Glutamatergic neuron (in vitro differentiated cells): ENCODE measurements around the gene MYL10. TPM values are rescaled to one million over a fixed set of nuclear protein-coding genes. Genes with fewer than 3 reads are reported as not detected.
A peak's percentile ranks its signal among the peaks of the same experiment; 100 is the strongest.
"Not testable (repeated sequence)": the region's sequence is repeated elsewhere in the genome, so short reads cannot be mapped to it uniquely, and the experiment has no call there.

ENCODE experiments used
- DNase-seq: peaks from one replicate; pipeline ENCODE4 v3.0.0; 2022
- H3K27ac Mint-ChIP-seq: one replicate; pipeline ENCODE4 v1.8.0; 2020; ENCODE audit warnings: mild to moderate bottlenecking, mixed read lengths, inconsistent platforms; ENCODE audit not compliant: unreplicated experiment
- H3K27me3 Mint-ChIP-seq: one replicate; pipeline ENCODE4 v1.8.0; 2020; ENCODE audit warnings: mild to moderate bottlenecking, moderate library complexity, mixed read lengths, inconsistent platforms; ENCODE audit not compliant: unreplicated experiment
- H3K36me3 Mint-ChIP-seq: one replicate; pipeline ENCODE4 v1.8.0; 2020; ENCODE audit warnings: mild to moderate bottlenecking, mixed read lengths, inconsistent platforms; ENCODE audit not compliant: unreplicated experiment
- H3K4me1 Mint-ChIP-seq: one replicate; pipeline ENCODE4 v1.8.0; 2020; ENCODE audit warnings: mild to moderate bottlenecking, low read depth, mixed read lengths, inconsistent platforms; ENCODE audit not compliant: unreplicated experiment
- H3K4me3 Mint-ChIP-seq: one replicate; pipeline ENCODE4 v1.8.0; 2020; ENCODE audit warnings: mild to moderate bottlenecking, mixed read lengths, inconsistent platforms; ENCODE audit not compliant: unreplicated experiment
- H3K9me3 Mint-ChIP-seq: one replicate; pipeline ENCODE4 v1.8.0; 2020; ENCODE audit warnings: mild to moderate bottlenecking, moderate library complexity, mixed read lengths, inconsistent platforms; ENCODE audit not compliant: unreplicated experiment
- total RNA-seq: library from RNA; stranded (reverse); fragmentation: NEBNext Ultra II Directional; extraction: Animal tissue kit (Norgen Biotek cat#: 25700); gene quantifications from one replicate; pipeline ENCODE4 v1.2.1, GENCODE V29; 2021; ENCODE audit not compliant: unreplicated experiment
- TF ChIP-seq, protein P1 (sequence below): fragments of 200-600 bp; sonication (generic); IDR thresholded peaks from one replicate; pipeline ENCODE4 v1.5.0; 2021; ENCODE audit not compliant: partially characterized antibody, unreplicated experiment

Gene MYL10
- total RNA-seq, 1 donor from 2014 or later: not detected

DNA sequence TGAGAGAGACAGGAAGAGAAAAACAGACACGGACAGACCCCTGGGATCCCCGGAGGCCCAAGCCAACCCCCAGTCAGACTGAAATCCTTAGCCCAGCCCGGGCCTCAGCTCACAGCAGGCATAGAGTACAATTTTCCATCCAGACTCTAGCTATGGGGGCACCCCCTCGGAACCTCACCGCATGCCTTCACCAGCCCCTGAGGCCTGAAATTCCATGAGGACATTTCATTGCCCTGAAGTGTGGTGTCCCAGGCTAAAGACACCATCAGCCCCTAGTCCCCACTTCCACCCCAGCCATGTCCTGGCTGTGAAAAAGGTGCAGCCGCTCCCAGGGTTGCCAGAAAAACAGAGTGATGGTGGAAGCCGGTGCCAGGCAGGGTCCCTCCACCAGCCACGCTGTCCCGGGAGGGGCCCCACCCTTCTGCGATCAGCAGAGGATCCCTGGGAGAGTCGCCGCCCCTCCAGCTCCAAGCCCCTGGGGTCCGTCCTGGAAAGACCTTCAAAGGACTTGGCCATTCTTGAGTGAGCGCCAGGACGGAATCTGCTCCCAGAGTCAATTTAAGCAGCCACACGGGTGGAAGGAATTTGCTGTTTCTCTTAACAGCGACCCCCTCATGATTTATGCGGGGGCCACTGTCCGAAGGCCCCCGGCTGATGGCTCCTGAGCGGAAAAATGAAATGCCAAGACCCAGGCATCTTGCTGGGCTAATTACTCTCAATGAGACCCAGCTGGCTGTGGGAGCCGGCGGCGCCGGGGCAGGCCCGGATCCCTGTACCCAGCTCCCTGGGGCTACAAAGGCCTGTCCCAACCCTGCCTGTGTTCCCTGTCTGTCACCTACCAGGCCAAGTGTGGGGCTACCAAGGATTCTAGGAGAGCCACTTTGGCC, 23.2 kb downstream of the MYL10 start:
- Mint-ChIP-seq H3K9me3 (peaks cover 3% of the 10 kb centered on the region), H3K27me3 (peaks cover 8% of the 10 kb centered on the region), H3K27ac (no peak overlapping the region), H3K4me3 (no peak overlapping the region), H3K36me3 (no peaks in the 10 kb centered on the region), H3K4me1 (no peaks in the 10 kb centered on the region)
- TF ChIP-seq, protein P1, sequence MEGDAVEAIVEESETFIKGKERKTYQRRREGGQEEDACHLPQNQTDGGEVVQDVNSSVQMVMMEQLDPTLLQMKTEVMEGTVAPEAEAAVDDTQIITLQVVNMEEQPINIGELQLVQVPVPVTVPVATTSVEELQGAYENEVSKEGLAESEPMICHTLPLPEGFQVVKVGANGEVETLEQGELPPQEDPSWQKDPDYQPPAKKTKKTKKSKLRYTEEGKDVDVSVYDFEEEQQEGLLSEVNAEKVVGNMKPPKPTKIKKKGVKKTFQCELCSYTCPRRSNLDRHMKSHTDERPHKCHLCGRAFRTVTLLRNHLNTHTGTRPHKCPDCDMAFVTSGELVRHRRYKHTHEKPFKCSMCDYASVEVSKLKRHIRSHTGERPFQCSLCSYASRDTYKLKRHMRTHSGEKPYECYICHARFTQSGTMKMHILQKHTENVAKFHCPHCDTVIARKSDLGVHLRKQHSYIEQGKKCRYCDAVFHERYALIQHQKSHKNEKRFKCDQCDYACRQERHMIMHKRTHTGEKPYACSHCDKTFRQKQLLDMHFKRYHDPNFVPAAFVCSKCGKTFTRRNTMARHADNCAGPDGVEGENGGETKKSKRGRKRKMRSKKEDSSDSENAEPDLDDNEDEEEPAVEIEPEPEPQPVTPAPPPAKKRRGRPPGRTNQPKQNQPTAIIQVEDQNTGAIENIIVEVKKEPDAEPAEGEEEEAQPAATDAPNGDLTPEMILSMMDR: no peak
- no peak for DNase-seq

DNA sequence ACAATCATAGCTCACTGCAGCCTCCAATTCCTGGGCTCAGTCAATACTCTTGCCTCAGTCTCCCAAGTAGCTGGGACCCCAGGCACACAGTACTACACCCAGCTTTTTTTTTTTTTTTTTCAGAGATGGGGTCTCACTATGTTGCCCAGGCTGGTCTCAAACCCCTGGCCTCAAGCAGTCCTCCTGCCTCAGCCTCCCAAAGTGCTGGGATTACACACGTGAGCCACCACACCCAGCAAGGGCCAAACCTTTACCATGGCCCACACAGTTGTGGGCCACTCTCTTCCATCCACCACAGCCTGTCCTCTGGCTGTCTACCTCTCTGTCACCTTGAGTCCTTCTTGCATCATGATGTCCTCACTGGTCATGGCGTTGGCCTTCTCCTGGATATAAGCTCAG, 24.2 kb downstream of the MYL10 start:
- not testable (repeated sequence) for H3K4me3 Mint-ChIP-seq, H3K27me3 Mint-ChIP-seq, H3K27ac Mint-ChIP-seq, DNase-seq, H3K4me1 Mint-ChIP-seq, H3K9me3 Mint-ChIP-seq, H3K36me3 Mint-ChIP-seq

DNA sequence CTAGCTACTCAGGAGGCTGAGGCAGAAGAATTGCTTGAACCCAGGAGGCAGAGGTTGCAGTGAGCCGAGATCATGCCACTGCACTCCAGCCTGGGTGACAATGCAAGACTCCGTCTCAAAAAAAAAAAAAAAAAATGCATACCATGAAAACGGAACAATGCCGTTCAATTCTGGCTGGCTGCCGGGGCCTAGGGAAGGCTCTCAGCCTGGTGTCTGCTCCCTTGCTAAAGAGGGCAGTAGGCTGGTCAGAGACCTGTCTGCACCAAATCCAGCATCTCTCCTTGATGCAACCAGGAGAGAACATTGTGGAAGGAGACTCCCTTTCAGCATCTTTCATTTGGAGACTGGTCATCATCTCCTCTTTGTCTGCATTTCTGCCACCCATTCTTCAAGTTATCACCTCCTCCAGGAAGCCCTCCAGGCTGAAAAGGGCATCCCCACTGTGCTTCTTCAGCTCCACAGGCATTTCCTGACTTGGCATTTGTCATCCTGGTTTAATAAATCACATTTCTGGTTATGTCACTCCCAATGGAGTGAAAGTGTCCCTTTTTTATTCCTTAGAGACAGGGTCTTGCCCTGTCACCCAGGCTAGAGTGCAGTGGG, 24.7 kb downstream of the MYL10 start:
- H3K9me3 Mint-ChIP-seq: peaks cover 4% of the 10 kb centered on the region

DNA sequence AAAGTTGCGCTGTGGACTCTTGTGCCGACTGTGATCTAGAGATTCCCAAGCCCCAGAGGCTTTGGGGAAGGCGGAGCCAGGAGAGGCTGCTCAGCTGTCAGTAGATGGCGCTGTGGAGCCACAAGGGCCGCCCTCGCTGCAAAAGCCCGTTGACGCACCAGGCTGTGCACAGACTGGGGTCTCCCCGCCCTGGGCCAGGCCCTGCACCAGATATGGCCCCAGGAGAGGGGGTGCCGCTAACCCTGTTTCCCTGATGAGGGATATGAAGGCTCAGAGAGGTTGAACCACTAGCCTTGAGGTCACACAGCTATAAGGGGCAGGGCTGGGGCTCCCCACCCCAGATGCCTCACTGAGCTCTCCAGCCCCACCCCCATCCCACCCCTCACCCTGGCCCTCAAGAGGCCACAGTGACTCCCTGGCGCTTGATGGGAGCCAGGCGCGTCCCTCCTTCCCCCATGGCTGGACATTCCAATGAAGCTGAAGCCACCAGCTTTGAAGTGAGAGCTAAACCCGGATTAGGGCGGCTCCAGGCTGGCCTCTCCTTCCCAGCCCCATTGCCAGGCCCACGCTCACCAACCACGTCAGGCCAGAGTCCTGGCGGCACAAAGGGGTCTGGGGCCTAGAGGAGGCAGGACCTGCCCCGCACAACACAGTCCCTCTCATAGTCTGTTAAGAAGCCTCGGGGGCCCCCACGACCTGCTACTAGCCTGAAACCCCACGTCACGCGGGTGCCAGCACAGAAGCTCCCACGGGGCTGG, 26.4 kb downstream of the MYL10 start:
- Mint-ChIP-seq H3K4me3 (no peak overlapping the region), H3K4me1 (no peaks in the 10 kb centered on the region), H3K27ac (no peak overlapping the region), H3K36me3 (no peaks in the 10 kb centered on the region), H3K27me3 (peaks cover 8% of the 10 kb centered on the region), H3K9me3 (peaks cover 4% of the 10 kb centered on the region)
- peak; percentile 94 for DNase-seq
- TF ChIP-seq, protein P1: peak; percentile 84

More for the DNA sequence above, 24.7 kb downstream of the MYL10 start:
- no peaks in the 10 kb centered on the region for H3K36me3 Mint-ChIP-seq
- no peaks in the 10 kb centered on the region for H3K4me1 Mint-ChIP-seq
- no peak overlapping the region for H3K4me3 Mint-ChIP-seq
- DNase-seq: no peak
- no peak overlapping the region for H3K27ac Mint-ChIP-seq
- H3K27me3 Mint-ChIP-seq: peaks cover 8% of the 10 kb centered on the region
- TF ChIP-seq, protein P1: no peak

GRCh38 chr7:101602082-101602481, 27.0 kb downstream of the MYL10 start:
- Mint-ChIP-seq H3K27me3 (peaks cover 7% of the 10 kb centered on the region), H3K27ac (no peak overlapping the region), H3K4me3 (no peak overlapping the region), H3K9me3 (peaks cover 4% of the 10 kb centered on the region), H3K36me3 (no peaks in the 10 kb centered on the region), H3K4me1 (no peaks in the 10 kb centered on the region)
- TF ChIP-seq, protein P1: no peak
- DNase-seq: no peak
